AG09319 (cell line): ENCODE results near the gene LRRC55.

ENCODE experiments used
- DNase-seq: peaks from one replicate; pipeline ENCODE4 v3.0.0-alpha.2; 2010; ENCODE audit warnings: low read depth; ENCODE audit errors: extremely low read depth
- TF ChIP-seq, protein P1 (sequence below): IDR thresholded peaks from 2 replicates; pipeline ENCODE4 v1.5.1; 2011; ENCODE audit warnings: low read depth, mild to moderate bottlenecking, inconsistent platforms, low read length, moderate library complexity

Gene LRRC55

DNA sequence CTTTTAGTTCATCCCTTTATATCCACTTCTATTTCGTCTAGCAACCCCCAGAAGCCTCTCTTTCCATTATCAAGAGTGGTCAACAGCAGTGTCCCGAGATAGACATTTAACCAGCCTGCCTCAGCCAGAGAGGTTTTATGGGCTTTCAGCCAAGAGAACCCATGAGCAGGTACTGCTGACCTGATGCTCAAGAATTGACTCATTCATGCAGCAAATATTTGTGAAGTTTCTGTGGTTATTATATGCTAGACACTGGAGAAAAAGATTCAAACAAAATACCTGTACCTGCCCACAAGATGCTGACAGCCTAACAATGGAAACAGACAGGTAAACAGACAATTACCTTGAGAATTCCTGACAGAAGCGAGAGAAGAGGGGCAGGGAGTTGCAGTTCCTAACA, 9.7 kb upstream of the LRRC55 start:
- TF ChIP-seq, protein P1, sequence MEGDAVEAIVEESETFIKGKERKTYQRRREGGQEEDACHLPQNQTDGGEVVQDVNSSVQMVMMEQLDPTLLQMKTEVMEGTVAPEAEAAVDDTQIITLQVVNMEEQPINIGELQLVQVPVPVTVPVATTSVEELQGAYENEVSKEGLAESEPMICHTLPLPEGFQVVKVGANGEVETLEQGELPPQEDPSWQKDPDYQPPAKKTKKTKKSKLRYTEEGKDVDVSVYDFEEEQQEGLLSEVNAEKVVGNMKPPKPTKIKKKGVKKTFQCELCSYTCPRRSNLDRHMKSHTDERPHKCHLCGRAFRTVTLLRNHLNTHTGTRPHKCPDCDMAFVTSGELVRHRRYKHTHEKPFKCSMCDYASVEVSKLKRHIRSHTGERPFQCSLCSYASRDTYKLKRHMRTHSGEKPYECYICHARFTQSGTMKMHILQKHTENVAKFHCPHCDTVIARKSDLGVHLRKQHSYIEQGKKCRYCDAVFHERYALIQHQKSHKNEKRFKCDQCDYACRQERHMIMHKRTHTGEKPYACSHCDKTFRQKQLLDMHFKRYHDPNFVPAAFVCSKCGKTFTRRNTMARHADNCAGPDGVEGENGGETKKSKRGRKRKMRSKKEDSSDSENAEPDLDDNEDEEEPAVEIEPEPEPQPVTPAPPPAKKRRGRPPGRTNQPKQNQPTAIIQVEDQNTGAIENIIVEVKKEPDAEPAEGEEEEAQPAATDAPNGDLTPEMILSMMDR = no peak
- DNase-seq = no peak

DNA sequence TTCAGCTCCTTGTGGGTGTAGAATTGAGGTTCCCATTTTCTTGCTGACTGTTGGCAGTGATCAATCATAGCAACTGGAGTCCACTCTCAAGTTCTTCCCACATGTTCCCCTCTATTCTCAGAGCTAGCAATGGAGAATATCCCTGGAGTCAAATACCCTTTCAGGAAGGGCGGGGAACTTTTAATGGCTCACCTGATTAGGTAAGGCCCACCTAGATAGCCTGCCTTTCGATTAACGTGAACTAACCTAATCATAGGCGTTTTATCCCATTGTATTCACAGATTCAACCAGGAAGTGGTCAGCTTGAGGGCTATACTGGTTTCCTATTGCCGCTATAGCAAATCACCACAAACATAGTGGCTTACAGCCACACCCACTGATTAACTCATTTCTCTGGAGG, 7.1 kb upstream of the LRRC55 start:
- TF ChIP-seq, protein P1 = no peak
- no peak for DNase-seq

DNA sequence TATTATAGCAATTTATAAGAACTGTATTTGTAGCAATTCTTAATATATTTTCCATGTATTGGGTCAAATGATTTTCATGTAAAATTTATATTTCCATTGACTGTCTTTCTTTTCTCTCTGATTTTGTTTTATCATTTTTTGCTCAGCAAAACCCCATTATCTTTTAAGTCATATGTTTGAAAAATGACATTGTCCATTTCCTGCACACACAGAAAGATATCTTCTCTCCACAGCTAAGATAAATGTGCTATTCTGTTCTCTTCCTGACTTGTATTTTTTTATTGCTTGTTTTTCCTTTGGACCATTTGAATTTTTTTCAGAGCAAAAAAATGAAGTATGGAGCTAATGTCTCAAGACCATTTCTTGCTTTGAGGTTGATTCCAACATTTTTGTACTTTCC, 6.3 kb upstream of the LRRC55 start:
- DNase-seq = no peak
- TF ChIP-seq, protein P1 = no peak

DNA sequence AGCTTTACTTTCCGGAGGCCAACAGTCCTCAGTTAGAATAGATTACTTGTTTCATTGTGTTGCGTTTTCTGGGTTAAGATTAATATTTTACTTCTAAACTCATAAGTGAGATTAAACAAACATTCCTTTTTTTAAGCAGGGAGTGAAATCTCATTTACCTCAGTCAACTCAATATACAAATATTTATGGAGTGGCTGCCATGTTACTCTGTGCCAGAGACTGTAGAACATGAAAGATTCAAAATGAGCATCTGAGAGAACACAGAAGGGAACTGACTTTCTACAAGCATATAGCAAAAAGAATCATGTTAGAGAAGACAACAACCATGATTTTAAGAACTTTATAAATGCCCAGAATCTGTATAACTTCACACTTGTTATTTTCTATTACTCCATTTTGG, 3.4 kb upstream of the LRRC55 start:
- TF ChIP-seq, protein P1 = no peak
- no peak for DNase-seq

DNA sequence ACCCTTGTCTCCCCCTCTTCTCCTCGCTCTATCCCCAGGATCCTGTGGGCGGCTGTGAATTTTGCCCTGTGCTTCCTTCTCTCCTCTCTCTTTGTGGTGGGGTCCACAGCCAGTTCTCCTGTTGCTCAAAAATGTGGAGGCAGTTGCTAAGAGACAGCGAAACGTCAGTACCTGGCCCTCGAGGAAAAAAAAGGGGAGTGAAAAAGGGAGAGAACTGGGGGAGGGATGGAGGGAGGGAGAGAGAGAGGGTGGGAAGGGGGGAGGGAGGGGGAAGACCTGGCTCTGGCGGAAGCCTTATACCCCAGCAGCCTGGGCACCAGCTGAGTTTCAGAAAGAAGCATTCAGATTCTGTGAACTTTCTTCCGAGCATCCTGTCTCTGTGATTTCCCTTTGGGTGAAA, 2.1 kb upstream of the LRRC55 start:
- TF ChIP-seq, protein P1 = no peak
- no peak for DNase-seq

DNA sequence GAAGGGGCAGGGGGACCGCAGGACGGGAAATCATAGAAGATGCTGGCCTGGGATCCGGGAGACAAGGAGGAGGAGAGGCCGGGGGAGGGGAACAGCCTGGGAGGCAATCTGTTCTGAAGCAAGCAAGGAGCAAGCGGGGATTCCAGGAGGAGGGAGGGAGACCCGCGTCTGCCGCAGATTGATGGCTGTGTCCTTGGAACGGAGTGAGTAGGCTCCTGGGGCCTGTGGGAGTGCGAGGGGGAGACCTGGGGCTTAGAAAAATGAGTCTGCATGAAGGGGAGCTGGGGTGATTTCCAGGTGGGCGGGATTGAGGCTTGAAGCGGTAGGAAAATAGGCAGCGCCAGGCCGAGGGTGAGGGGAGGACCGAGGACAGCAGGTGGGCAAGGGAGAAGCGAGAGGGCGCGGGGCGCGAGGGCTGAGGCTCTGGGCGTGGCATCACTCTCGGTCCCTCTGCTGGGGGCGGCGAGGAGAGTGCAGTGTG, 1.6 kb upstream of the LRRC55 start:
- DNase-seq = no peak
- TF ChIP-seq, protein P1 = no peak

DNA sequence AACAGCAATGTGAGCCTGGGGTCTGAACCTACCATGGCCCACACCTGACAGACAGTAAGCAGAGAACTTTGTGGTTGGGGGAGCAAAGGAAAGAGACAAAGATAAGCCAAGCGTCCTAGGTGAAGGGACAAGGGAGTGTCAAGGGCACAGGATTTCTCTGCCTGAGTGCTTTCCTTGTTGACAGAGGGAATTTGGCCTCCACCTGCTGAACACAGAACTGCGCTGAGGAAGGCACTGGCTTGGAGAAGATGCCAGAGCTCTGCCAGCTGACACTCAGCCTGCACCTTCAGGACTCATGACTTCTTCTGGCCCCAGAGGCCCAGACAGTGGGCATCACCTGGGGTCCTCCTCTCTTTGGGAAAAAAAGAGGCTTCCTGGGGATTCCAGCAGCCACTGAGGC, 789 bp upstream of the LRRC55 start:
- TF ChIP-seq, protein P1 = no peak

More for the DNA sequence above, 789 bp upstream of the LRRC55 start:
- DNase-seq = no peak
